HG02678 (cell line): ENCODE results near the gene NF2.

Experiments used
- ATAC-seq: cut with Tn5 transposase; IDR thresholded peaks from one replicate; pipeline ENCODE4 v1.9.1; 2021; ENCODE audit warnings: mild to moderate bottlenecking, moderate library complexity; ENCODE audit not compliant: unreplicated experiment

Gene NF2

DNA sequence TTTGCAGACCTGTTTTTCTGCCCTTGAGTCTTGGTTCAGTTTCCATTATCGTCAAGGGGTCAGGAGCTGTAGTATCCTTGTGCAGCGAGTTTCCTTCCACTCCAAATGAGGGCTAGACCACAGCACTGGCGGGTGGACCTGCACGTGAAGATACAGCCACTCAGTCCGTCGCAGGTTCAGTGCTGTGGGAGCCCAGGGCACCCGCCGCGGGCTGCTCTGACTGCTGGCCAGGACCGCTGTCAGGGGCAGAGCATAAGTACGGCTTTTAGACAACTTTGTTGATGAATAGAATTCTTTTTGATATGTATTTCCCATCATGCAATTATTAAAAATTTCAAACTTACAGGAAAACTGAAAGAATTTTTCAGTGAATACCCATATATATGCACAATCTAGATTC, 56.6 kb downstream of the NF2 start:
- no peak for ATAC-seq

DNA sequence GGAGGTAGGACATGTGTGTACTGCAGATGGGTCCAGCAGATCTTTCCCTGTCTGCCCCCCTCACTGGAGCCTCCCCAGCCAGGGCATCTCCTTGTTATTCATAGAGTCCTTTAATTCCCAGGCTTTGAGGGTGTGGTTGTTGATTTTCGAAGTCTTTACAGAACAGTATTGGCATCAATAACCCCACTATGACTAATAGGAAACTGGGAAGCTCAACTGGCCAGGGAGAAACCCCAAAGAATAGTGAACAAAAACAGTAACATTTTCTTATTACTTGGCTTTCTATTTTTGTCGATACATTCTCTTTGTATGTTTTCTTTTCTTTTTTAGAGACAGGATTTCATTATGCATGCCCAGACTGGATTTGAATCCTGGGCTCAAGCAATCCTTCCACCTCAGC, 57.9 kb downstream of the NF2 start:
- no peak for ATAC-seq

- ATAC-seq, result no peak
Observed at GRCh38 chr22:29663180-29663821, 59.9 kb downstream of the NF2 start.

- no peak for ATAC-seq
Observed at GRCh38 chr22:29665486-29665885, 62.1 kb downstream of the NF2 start.

DNA sequence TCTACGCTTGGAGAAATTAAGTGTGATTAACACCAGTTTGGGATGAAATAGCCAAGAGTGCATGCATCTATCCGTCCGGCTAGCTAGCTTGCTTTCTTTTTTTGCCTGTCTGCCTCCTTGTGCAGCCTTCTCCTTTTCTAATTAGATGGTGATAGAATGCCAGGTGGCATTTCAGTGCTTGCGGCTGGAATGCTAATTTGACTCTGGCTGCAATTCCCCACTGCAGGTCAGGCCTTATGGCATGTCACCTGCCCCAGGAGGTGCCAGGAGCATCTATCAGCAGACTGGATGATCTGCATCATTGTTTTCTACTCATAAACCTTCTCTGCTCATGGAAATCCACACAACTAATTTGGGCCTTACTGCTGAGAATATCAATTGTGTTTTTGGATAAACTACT, 65.2 kb downstream of the NF2 start:
- ATAC-seq, result no peak

DNA sequence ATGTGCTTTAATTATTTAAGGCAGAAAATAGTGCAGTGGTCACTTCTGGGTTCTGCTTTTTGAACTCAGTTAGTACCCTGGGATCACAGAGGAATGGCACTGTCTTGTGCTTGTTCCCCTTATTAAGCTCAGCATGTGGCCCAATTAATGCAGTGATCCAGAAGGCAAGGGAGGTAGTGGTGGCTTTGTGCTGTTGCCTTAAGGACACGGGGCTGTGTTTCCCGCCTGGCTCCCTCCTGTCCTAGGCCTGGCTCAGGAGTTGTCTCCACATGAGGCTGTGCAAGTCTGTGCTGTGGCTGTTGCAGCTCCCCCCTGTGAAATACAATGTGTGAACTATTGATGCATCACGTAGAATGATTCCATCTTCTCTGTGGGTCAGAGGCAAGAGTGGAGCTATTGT, 67.2 kb downstream of the NF2 start:
- no peak for ATAC-seq

DNA sequence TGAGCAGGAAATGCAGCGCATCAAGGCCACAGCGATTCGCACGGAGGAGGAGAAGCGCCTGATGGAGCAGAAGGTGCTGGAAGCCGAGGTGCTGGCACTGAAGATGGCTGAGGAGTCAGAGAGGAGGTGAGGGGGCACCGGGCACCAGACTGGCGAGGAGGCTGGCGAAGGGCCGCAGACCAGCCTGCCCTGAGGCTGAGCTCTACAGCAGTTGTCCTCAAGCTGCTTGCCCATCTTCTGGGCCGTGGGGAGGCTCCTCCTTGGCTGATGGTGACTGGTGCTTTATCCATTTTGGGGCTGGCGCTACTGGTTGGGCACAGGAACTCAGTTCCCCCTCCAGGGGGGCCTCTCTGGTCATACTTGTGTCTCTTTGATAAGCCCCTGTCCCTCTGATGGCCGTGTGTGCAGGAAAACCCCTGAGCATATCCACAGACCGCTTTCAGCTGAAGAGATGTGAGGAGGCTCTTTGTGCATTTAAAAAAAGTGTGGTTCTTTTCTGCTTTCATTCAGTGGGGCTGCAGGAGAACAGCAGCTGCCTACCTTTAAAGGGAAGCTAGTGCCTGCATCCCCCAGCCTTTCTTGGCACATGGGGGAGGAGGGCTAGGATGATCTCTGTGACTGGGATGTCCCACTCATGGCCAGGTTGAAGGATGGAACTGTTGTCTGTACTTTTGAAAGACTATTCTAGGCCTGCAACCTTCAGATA, 70.1 kb downstream of the NF2 start:
- no peak for ATAC-seq

- ATAC-seq, result no peak
Observed at GRCh38 chr22:29674121-29674520, 70.7 kb downstream of the NF2 start.

DNA sequence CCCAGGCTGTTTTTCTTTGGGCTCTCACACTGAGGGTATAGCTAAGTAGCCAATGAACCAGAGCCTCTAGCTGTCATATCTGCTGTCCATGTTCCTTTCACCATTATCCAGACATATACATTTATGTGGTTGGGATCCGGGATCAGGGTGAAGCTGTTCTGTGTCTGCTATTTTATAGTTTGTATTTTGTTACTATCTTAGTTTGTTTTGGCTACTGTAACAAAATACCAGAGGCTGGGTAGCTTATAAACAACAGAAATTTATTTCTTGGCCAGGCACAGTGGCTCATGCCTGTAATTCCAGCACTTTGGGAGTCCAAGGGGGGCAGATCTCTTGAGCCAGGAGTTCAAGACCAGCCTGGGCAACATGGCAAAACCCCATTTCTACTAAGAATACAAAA, 75.9 kb downstream of the NF2 start:
- no peak for ATAC-seq

DNA sequence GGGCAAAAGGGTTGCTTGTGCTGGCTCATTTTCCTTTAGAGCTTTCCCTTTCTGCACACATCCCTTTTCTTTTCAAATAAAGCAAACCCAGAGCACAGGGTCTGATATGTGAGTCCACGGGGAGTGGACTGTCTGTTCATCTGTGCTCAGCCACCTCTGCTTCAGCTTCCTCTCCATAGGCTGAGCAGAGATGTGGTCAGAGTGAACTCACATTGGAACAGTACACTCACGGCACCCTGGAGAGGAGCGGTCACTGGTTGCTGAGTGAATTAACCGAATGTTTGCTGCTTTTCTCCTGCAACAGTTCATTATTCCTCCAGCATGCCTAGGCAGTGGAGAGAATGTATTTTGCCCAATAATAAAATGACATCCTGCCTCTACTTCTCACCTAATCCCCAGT, 80.1 kb downstream of the NF2 start:
- no peak for ATAC-seq

GRCh38 chr22:29684244-29684643, 80.8 kb downstream of the NF2 start:
- ATAC-seq, result no peak

GRCh38 chr22:29689206-29689879, 85.9 kb downstream of the NF2 start:
- no peak for ATAC-seq

GRCh38 chr22:29689880-29690213, 86.4 kb downstream of the NF2 start:
- ATAC-seq, result no peak

DNA sequence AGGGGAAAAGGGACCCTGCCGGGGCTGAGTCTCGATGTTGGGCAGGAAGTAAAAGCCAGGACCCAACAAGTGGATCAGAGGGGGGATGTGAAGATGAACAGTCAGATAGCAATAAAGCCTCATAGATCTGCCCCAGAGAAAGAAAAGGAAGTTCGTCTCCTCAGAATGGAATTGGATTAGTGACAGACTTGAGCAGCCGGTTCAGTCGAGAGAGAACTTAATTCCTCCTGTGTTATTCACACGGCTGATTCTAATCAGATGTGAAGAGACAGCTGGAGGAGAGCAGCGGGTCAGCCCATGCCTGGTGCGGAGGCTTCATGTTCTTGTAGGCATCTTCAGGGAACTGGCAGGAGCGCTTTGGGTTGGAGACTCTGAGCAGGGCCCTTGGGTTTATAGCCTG, 87.0 kb downstream of the NF2 start:
- ATAC-seq, result no peak

- ATAC-seq, result no peak
Observed at GRCh38 chr22:29691636-29692326, 88.3 kb downstream of the NF2 start.

DNA sequence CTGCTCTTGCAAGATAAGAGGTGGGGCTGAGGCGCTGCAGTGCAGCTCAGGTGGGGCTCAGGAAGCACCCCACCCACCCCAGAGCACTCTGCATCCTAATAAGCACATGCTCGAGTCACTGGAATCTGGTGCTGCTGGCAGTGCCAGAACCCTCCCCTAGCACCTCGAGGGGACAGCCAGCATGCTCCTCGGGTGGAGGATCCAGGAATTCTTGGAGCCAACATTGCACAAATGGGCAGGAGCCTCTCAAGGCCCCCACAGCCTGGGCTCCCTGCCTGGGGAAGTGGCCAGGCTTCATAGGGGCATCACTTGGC, 88.9 kb downstream of the NF2 start:
- no peak for ATAC-seq

DNA sequence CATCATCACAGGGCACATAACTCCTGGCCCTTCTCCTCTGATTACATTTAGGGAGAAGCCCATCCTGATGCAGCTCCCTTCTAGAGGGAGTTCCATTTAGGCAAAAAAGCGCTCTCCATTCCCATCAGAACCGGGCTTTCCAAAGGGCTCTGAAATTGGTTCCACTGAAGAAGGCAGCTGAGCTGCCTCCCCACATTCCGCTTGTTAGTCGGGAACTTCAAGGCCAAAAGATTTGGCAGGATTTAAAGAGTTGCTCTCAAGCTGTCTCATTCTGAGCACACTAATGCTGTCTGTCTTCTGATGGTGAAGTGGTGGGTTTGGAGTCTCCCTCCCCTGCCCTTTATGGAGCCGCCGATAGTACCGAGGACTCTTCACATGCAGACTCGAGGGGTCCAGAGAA, 89.7 kb downstream of the NF2 start:
- no peak for ATAC-seq

GRCh38 chr22:29693671-29694070, 90.2 kb downstream of the NF2 start:
- ATAC-seq, result no peak

GRCh38 chr22:29695129-29695926, 91.9 kb downstream of the NF2 start:
- ATAC-seq, result no peak

GRCh38 chr22:29697853-29698598, 94.6 kb downstream of the NF2 start:
- no peak for ATAC-seq
